HEK293 (cell line): ENCODE measurements around the gene FASTKD3.
A peak's percentile ranks its signal among the peaks of the same experiment; 100 is the strongest.

Source experiments
- EGR2 ChIP-seq: fragments of 450-650 bp; formaldehyde crosslinking; IDR thresholded peaks from 2 replicates; pipeline ENCODE4 v1.5.1; 2016; ENCODE audit warnings: low read depth, missing biosample characterization, missing genetic modification characterization
- FEZF1 ChIP-seq: fragments of 450-650 bp; formaldehyde crosslinking; IDR thresholded peaks from 2 replicates; pipeline ENCODE4 v1.5.1; 2016; ENCODE audit warnings: missing biosample characterization, missing genetic modification characterization
- GFI1B ChIP-seq: fragments of 450-650 bp; formaldehyde crosslinking; IDR thresholded peaks from 2 replicates; pipeline ENCODE4 v1.5.1; 2016; ENCODE audit warnings: missing biosample characterization, missing genetic modification characterization
- GLI4 ChIP-seq: fragments of 450-650 bp; formaldehyde crosslinking; IDR thresholded peaks from 2 replicates; pipeline ENCODE4 v1.5.1; 2016; ENCODE audit warnings: missing biosample characterization, missing genetic modification characterization
- KLF8 ChIP-seq: fragments of 450-650 bp; formaldehyde crosslinking; IDR thresholded peaks from 2 replicates; pipeline ENCODE4 v1.5.1; 2016; ENCODE audit warnings: missing biosample characterization, missing genetic modification characterization
- PRDM1 ChIP-seq: fragments of 450-650 bp; formaldehyde crosslinking; IDR thresholded peaks from 2 replicates; pipeline ENCODE4; 2016; ENCODE audit warnings: missing biosample characterization, missing genetic modification characterization
- SCRT1 ChIP-seq: fragments of 450-650 bp; formaldehyde crosslinking; IDR thresholded peaks from 2 replicates; pipeline ENCODE4 v1.5.1; 2016; ENCODE audit warnings: missing biosample characterization, missing genetic modification characterization, borderline replicate concordance
- SP2 ChIP-seq: fragments of 450-650 bp; formaldehyde crosslinking; IDR thresholded peaks from 2 replicates; pipeline ENCODE4 v1.5.1; 2016; ENCODE audit warnings: missing biosample characterization, missing genetic modification characterization
- ZBTB48 ChIP-seq: fragments of 450-650 bp; formaldehyde crosslinking; IDR thresholded peaks from 2 replicates; pipeline ENCODE4 v1.5.1; 2016; ENCODE audit warnings: missing biosample characterization, missing genetic modification characterization
- ZFHX2 ChIP-seq: fragments of 450-650 bp; formaldehyde crosslinking; conservative IDR thresholded peaks from 2 replicates; pipeline ENCODE4 v1.5.1; 2016; ENCODE audit warnings: missing biosample characterization, missing genetic modification characterization
- ZFP41 ChIP-seq: fragments of 450-650 bp; formaldehyde crosslinking; IDR thresholded peaks from 2 replicates; pipeline ENCODE4 v1.5.1; 2016; ENCODE audit warnings: missing biosample characterization, missing genetic modification characterization, borderline replicate concordance
- ZFP69B ChIP-seq: fragments of 450-650 bp; formaldehyde crosslinking; IDR thresholded peaks from 2 replicates; pipeline ENCODE4 v1.5.1; 2016; ENCODE audit warnings: missing biosample characterization, missing genetic modification characterization
- ZIC2 ChIP-seq: fragments of 450-650 bp; formaldehyde crosslinking; IDR thresholded peaks from 2 replicates; pipeline ENCODE4 v1.5.1; 2016; ENCODE audit warnings: missing biosample characterization, missing genetic modification characterization
- ZNF10 ChIP-seq: fragments of 450-650 bp; formaldehyde crosslinking; IDR thresholded peaks from 2 replicates; pipeline ENCODE4 v1.5.1; 2017; ENCODE audit warnings: missing biosample characterization, missing genetic modification characterization
- ZNF121 ChIP-seq: fragments of 450-650 bp; formaldehyde crosslinking; IDR thresholded peaks from 2 replicates; pipeline ENCODE4 v1.5.1; 2016; ENCODE audit warnings: missing biosample characterization, missing genetic modification characterization
- ZNF157 ChIP-seq: fragments of 450-650 bp; formaldehyde crosslinking; IDR thresholded peaks from 2 replicates; pipeline ENCODE4 v1.5.1; 2016; ENCODE audit warnings: missing biosample characterization, missing genetic modification characterization
- ZNF184 ChIP-seq: fragments of 450-650 bp; IDR thresholded peaks from 2 replicates; pipeline ENCODE4 v1.5.1; 2018; ENCODE audit warnings: missing biosample characterization, mild to moderate bottlenecking, missing genetic modification characterization
- ZNF19 ChIP-seq: fragments of 450-650 bp; formaldehyde crosslinking; IDR thresholded peaks from 2 replicates; pipeline ENCODE4; 2016; ENCODE audit warnings: missing biosample characterization, missing genetic modification characterization, low read depth
- ZNF23 ChIP-seq: fragments of 450-650 bp; formaldehyde crosslinking; IDR thresholded peaks from 2 replicates; pipeline ENCODE4 v1.5.1; 2016; ENCODE audit warnings: missing biosample characterization, missing genetic modification characterization, borderline replicate concordance
- ZNF26 ChIP-seq: fragments of 450-650 bp; formaldehyde crosslinking; IDR thresholded peaks from 2 replicates; pipeline ENCODE4 v1.5.1; 2016; ENCODE audit warnings: missing biosample characterization, missing genetic modification characterization
- ZNF473 ChIP-seq: fragments of 450-650 bp; formaldehyde crosslinking; IDR thresholded peaks from 2 replicates; pipeline ENCODE4 v1.5.1; 2017; ENCODE audit warnings: missing biosample characterization, missing genetic modification characterization
- ZNF510 ChIP-seq: fragments of 450-650 bp; formaldehyde crosslinking; IDR thresholded peaks from 2 replicates; pipeline ENCODE4 v1.5.1; 2018; ENCODE audit warnings: mild to moderate bottlenecking, missing genetic modification characterization, missing biosample characterization; ENCODE audit not compliant: insufficient replicate concordance
- ZNF561 ChIP-seq: fragments of 450-650 bp; IDR thresholded peaks from 2 replicates; pipeline ENCODE4 v1.5.1; 2018; ENCODE audit warnings: missing biosample characterization, missing genetic modification characterization, borderline replicate concordance
- ZNF571 ChIP-seq: fragments of 450-650 bp; formaldehyde crosslinking; IDR thresholded peaks from 2 replicates; pipeline ENCODE4 v1.5.0; 2017; ENCODE audit warnings: missing biosample characterization, missing genetic modification characterization
- ZNF585B ChIP-seq: fragments of 450-650 bp; formaldehyde crosslinking; IDR thresholded peaks from 2 replicates; pipeline ENCODE4 v1.5.1; 2016; ENCODE audit warnings: missing biosample characterization, missing genetic modification characterization
- ZNF600 ChIP-seq: fragments of 450-650 bp; formaldehyde crosslinking; IDR thresholded peaks from 2 replicates; pipeline ENCODE4 v1.5.1; 2016; ENCODE audit warnings: missing biosample characterization, missing genetic modification characterization
- ZNF610 ChIP-seq: fragments of 450-650 bp; formaldehyde crosslinking; IDR thresholded peaks from 2 replicates; pipeline ENCODE4 v1.5.1; 2016; ENCODE audit warnings: missing biosample characterization, missing genetic modification characterization, borderline replicate concordance
- ZNF621 ChIP-seq: fragments of 450-650 bp; formaldehyde crosslinking; IDR thresholded peaks from 2 replicates; pipeline ENCODE4 v1.5.1; 2017; ENCODE audit warnings: missing biosample characterization, missing genetic modification characterization
- ZNF654 ChIP-seq: fragments of 450-650 bp; formaldehyde crosslinking; IDR thresholded peaks from 2 replicates; pipeline ENCODE4 v1.5.1; 2016; ENCODE audit warnings: low read depth, missing biosample characterization, missing genetic modification characterization
- ZNF664 ChIP-seq: fragments of 450-650 bp; formaldehyde crosslinking; IDR thresholded peaks from 2 replicates; pipeline ENCODE4 v1.5.1; 2016; ENCODE audit warnings: missing biosample characterization, missing genetic modification characterization
- ZNF677 ChIP-seq: fragments of 450-650 bp; IDR thresholded peaks from 2 replicates; pipeline ENCODE4 v1.5.0; 2018; ENCODE audit warnings: missing biosample characterization, mild to moderate bottlenecking, missing genetic modification characterization, moderate library complexity
- ZNF747 ChIP-seq: fragments of 450-650 bp; formaldehyde crosslinking; IDR thresholded peaks from 2 replicates; pipeline ENCODE4 v1.5.1; 2016; ENCODE audit warnings: missing biosample characterization, missing genetic modification characterization
- ZNF791 ChIP-seq: fragments of 450-650 bp; formaldehyde crosslinking; IDR thresholded peaks from 2 replicates; pipeline ENCODE4 v1.5.1; 2016; ENCODE audit warnings: missing biosample characterization, missing genetic modification characterization
- ZNF837 ChIP-seq: fragments of 450-650 bp; formaldehyde crosslinking; IDR thresholded peaks from 2 replicates; pipeline ENCODE4 v1.5.1; 2016; ENCODE audit warnings: missing biosample characterization, missing genetic modification characterization
- ZNF843 ChIP-seq: fragments of 450-650 bp; formaldehyde crosslinking; IDR thresholded peaks from 2 replicates; pipeline ENCODE4 v1.5.1; 2016; ENCODE audit warnings: missing biosample characterization, missing genetic modification characterization
- ZSCAN23 ChIP-seq: fragments of 450-650 bp; formaldehyde crosslinking; IDR thresholded peaks from 2 replicates; pipeline ENCODE4 v1.5.1; 2016; ENCODE audit warnings: missing biosample characterization, missing genetic modification characterization
- TF ChIP-seq, protein P1 (sequence below): fragments of 450-650 bp; formaldehyde crosslinking; IDR thresholded peaks from 2 replicates; pipeline ENCODE4 v1.5.1; 2016; ENCODE audit warnings: missing biosample characterization, missing genetic modification characterization, borderline replicate concordance
- TF ChIP-seq, protein P2 (sequence below): fragments of 450-650 bp; formaldehyde crosslinking; IDR thresholded peaks from 2 replicates; pipeline ENCODE4 v1.5.1; 2016; ENCODE audit warnings: missing biosample characterization, missing genetic modification characterization

FASTKD3 gene

DNA sequence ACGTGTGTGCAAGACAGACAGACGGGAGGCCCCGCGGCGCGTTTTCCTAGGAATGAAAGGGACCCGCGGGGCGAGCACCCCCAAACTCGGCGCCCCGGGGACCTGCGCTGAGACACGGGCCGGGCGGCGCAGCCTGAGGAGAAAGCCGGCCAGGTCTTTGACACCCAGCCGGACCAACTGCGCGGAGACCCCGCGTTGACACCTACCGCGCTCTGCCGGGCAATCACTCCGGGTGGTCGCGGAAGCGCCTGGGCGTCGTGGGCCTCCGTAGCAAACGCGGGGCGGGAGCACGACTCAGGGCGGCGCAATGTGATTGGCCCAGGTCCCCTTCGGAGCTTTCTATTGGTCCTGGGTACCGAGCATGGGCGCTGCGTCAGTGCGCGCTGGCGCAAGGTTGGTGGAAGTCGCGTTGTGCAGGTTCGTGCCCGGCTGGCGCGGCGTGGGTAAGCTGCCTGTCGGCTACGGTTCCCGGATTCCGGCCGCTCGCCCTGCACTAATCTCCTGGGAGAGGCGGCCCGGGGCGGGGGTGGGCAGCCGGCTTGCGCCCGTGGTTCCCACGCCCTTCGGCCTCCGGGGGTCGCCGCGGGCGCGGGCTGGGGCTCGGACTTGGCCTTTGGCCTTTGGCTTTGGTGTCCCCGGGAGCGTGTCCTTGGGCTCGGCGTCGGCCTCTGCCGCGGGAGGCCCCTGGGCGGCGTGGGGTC, at the start of gene FASTKD3, which contains the start of gene MTRR (continued):
- TF ChIP-seq ZNF561 (tag by site-specific recombination) (peak; percentile 87), ZNF747 (no peak), ZFP41 (tag by site-specific recombination) (no peak), ZNF664 (tag by site-specific recombination) (no peak), ZBTB48 (peak; percentile 30), ZNF791 (tag by site-specific recombination) (no peak), ZNF23 (tag by site-specific recombination) (no peak), ZNF610 (tag by site-specific recombination) (peak; percentile 9; the same call in 1 of the 2 replicates), FEZF1 (no peak), ZFP69B (tag by site-specific recombination) (no peak; the same call in 1 of the 2 replicates), ZNF19 (tag by site-specific recombination) (no peak), ZNF600 (tag by site-specific recombination) (peak; percentile 93), ZNF10 (no peak), ZNF843 (no peak), ZNF621 (no peak), ZNF571 (tag by site-specific recombination) (no peak), ZNF837 (tag by site-specific recombination) (no peak), ZNF677 (no peak), PRDM1 (tag by site-specific recombination) (0 out of 2 replicates have a peak, but pooled peaks have one; percentile 48), ZNF654 (tag by site-specific recombination) (no peak), SP2 (tag by site-specific recombination) (peak; percentile 98), KLF8 (tag by site-specific recombination) (no peak; the same call in 1 of the 2 replicates), ZIC2 (tag by site-specific recombination) (peak; percentile 96), ZNF26 (tag by site-specific recombination) (no peak), GLI4 (tag by site-specific recombination) (no peak), ZNF184 (tag by site-specific recombination) (no peak), ZNF157 (tag by site-specific recombination) (no peak), SCRT1 (tag by site-specific recombination) (no peak), ZSCAN23 (no peak), ZNF510 (tag by site-specific recombination) (no peak), ZNF121 (tag by site-specific recombination) (no peak), ZFHX2 (tag by site-specific recombination) (no peak), EGR2 (tag by site-specific recombination) (no peak; the same call in 1 of the 2 replicates), ZNF585B (no peak), GFI1B (tag by site-specific recombination) (no peak), ZNF473 (tag by site-specific recombination) (no peak)
- TF ChIP-seq, protein P1, sequence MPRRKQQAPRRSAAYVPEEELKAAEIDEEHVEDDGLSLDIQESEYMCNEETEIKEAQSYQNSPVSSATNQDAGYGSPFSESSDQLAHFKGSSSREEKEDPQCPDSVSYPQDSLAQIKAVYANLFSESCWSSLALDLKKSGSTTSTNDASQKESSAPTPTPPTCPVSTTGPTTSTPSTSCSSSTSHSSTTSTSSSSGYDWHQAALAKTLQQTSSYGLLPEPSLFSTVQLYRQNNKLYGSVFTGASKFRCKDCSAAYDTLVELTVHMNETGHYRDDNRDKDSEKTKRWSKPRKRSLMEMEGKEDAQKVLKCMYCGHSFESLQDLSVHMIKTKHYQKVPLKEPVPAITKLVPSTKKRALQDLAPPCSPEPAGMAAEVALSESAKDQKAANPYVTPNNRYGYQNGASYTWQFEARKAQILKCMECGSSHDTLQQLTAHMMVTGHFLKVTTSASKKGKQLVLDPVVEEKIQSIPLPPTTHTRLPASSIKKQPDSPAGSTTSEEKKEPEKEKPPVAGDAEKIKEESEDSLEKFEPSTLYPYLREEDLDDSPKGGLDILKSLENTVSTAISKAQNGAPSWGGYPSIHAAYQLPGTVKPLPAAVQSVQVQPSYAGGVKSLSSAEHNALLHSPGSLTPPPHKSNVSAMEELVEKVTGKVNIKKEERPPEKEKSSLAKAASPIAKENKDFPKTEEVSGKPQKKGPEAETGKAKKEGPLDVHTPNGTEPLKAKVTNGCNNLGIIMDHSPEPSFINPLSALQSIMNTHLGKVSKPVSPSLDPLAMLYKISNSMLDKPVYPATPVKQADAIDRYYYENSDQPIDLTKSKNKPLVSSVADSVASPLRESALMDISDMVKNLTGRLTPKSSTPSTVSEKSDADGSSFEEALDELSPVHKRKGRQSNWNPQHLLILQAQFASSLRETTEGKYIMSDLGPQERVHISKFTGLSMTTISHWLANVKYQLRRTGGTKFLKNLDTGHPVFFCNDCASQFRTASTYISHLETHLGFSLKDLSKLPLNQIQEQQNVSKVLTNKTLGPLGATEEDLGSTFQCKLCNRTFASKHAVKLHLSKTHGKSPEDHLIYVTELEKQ (tag by site-specific recombination): no peak
- TF ChIP-seq, protein P2, sequence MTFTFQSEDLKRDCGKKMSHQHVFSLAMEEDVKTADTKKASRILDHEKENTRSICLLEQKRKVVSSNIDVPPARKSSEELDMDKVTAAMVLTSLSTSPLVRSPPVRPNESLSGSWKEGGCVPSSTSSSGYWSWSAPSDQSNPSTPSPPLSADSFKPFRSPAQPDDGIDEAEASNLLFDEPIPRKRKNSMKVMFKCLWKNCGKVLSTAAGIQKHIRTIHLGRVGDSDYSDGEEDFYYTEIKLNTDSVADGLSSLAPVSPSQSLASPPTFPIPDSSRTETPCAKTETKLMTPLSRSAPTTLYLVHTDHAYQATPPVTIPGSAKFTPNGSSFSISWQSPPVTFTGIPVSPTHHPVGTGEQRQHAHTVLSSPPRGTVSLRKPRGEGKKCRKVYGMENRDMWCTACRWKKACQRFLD (tag by site-specific recombination): no peak
